ENCODE results near the gene GFRA4.

Gene GFRA4

DNA sequence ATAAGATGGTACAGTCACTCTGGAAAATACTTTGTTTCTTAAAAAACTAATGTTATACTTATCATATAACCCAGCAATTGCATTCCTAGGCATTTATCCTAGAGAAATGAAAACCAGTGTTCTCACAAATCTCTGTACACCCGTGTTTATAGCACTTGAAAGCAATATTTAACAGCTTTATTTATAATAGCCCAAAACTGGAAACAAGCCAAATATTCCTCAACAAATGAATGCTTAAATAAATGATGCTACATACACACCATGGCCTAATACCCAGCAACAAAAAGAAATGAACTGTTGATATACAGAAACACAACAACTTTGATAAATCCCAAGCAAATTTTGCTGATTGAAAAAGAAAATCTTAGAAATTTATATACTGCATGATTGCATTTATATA is 51.3 kb downstream of the GFRA4 start:
- no peaks in the 10 kb centered on the region for H3K4me1 ChIP-seq
- TF ChIP-seq, protein P1, sequence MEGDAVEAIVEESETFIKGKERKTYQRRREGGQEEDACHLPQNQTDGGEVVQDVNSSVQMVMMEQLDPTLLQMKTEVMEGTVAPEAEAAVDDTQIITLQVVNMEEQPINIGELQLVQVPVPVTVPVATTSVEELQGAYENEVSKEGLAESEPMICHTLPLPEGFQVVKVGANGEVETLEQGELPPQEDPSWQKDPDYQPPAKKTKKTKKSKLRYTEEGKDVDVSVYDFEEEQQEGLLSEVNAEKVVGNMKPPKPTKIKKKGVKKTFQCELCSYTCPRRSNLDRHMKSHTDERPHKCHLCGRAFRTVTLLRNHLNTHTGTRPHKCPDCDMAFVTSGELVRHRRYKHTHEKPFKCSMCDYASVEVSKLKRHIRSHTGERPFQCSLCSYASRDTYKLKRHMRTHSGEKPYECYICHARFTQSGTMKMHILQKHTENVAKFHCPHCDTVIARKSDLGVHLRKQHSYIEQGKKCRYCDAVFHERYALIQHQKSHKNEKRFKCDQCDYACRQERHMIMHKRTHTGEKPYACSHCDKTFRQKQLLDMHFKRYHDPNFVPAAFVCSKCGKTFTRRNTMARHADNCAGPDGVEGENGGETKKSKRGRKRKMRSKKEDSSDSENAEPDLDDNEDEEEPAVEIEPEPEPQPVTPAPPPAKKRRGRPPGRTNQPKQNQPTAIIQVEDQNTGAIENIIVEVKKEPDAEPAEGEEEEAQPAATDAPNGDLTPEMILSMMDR (IDR thresholded peaks at IDR 0.05), result no peak
- H3K4me3 ChIP-seq (ENCODE audit: low read depth, low read length), result no peak overlapping the region
- H3K79me2 ChIP-seq, result no peaks in the 10 kb centered on the region
- H3K9me3 ChIP-seq (ENCODE audit: control insufficient read depth, low read length), result no peaks in the 10 kb centered on the region
- H3K27ac ChIP-seq, result no peak overlapping the region
- H3K9ac ChIP-seq, result no peak overlapping the region
- H2AFZ ChIP-seq, result no peak overlapping the region
- H3K27me3 ChIP-seq (ENCODE audit: control insufficient read depth, insufficient read depth, low read length), result no peaks in the 10 kb centered on the region
- H3K36me3 ChIP-seq (ENCODE audit: control insufficient read depth, insufficient read depth, low read length), result no peaks in the 10 kb centered on the region
- no peak overlapping the region for H3K4me2 ChIP-seq (ENCODE audit: low read length)

Data from parathyroid adenoma (tissue), 2 donors.